DOHH2 (cell line): ENCODE results near the gene NLGN1.

ENCODE experiments used
- H3F3A ChIP-seq: fragments of 200-600 bp; sonication (generic), shearing (Covaris generic); 2 replicates; pipeline ENCODE4 v1.6.0; 2016; ENCODE audit warnings: antibody characterized with exemption, mild to moderate bottlenecking; ENCODE audit not compliant: control insufficient read depth, insufficient read depth
- H3K27ac ChIP-seq: fragments of 200-600 bp; sonication (generic); 2 replicates; pipeline ENCODE4 v1.5.1; 2014; ENCODE audit warnings: low read depth, mild to moderate bottlenecking, low read length, moderate library complexity
- H3K27me3 ChIP-seq: fragments of 200-600 bp; sonication (generic); 2 replicates; pipeline ENCODE4 v1.6.1; 2014; ENCODE audit warnings: mild to moderate bottlenecking, low read length, mixed read lengths; ENCODE audit not compliant: control insufficient read depth
- H3K36me3 ChIP-seq: fragments of 200-600 bp; sonication (generic); 2 replicates; pipeline ENCODE4 v1.6.1; 2014; ENCODE audit warnings: mild to moderate bottlenecking, low read length, moderate library complexity, mixed read lengths; ENCODE audit not compliant: control insufficient read depth
- H3K4me1 ChIP-seq: fragments of 200-600 bp; sonication (generic); 2 replicates; pipeline ENCODE4 v1.6.1; 2014; ENCODE audit warnings: mild to moderate bottlenecking, low read length, mixed read lengths; ENCODE audit not compliant: control insufficient read depth
- H3K4me2 ChIP-seq: fragments of 200-600 bp; sonication (generic); 2 replicates; pipeline ENCODE4 v1.6.0; 2014; ENCODE audit warnings: mild to moderate bottlenecking, low read length, moderate library complexity
- H3K4me3 ChIP-seq: fragments of 200-600 bp; sonication (generic); 2 replicates; pipeline ENCODE4 v1.5.1; 2014; ENCODE audit warnings: mild to moderate bottlenecking, low read length, mixed read lengths
- H3K79me2 ChIP-seq: fragments of 200-600 bp; sonication (generic); 2 replicates; pipeline ENCODE4 v1.6.1; 2014; ENCODE audit warnings: mild to moderate bottlenecking, low read length, mixed read lengths; ENCODE audit not compliant: control insufficient read depth
- H3K9me2 ChIP-seq: fragments of 200-600 bp; sonication (generic); replicated peaks from 2 replicates; pipeline ENCODE4 v1.6.1; 2014; ENCODE audit warnings: mild to moderate bottlenecking, low read length, mixed read lengths; ENCODE audit not compliant: control insufficient read depth
- H3K9me3 ChIP-seq: fragments of 200-600 bp; sonication (generic); 2 replicates; pipeline ENCODE4 v1.6.1; 2014; ENCODE audit warnings: antibody characterized with exemption, low read length, mixed read lengths; ENCODE audit not compliant: control insufficient read depth, insufficient read depth
- H4K20me1 ChIP-seq: fragments of 200-600 bp; sonication (generic); 2 replicates; pipeline ENCODE4 v1.6.0; 2014; ENCODE audit warnings: low read depth, mild to moderate bottlenecking, antibody characterized with exemption, low read length, moderate library complexity; ENCODE audit not compliant: control insufficient read depth, insufficient read depth
- CTCF ChIP-seq: fragments of 200-600 bp; sonication (generic); IDR thresholded peaks from one replicate; pipeline ENCODE4 v1.5.1; 2014; ENCODE audit warnings: antibody characterized with exemption, mild to moderate bottlenecking, low read depth, low read length; ENCODE audit not compliant: poor library complexity, severe bottlenecking
- EZH2phosphoT487 ChIP-seq: fragments of 200-600 bp; sonication (generic); IDR thresholded peaks from 2 replicates; pipeline ENCODE4 v1.6.1; 2017; ENCODE audit warnings: borderline replicate concordance, mild to moderate bottlenecking, antibody characterized with exemption, low read length, moderate library complexity, mixed read lengths

NLGN1 gene

GRCh38 chr3:173778251-173778650 lies 380.7 kb downstream of the NLGN1 start:
- Histone ChIP-seq H4K20me1 (no peaks in the 10 kb centered on the region), H3F3A (no peaks in the 10 kb centered on the region), H3K27ac (no peak overlapping the region), H3K4me2 (no peak overlapping the region), H3K4me3 (no peak overlapping the region), H3K4me1 (no peaks in the 10 kb centered on the region), H3K36me3 (no peaks in the 10 kb centered on the region), H3K9me2 (no peaks in the 10 kb centered on the region), H3K27me3 (no peaks in the 10 kb centered on the region), H3K79me2 (no peaks in the 10 kb centered on the region), H3K9me3 (no peaks in the 10 kb centered on the region)
- TF ChIP-seq EZH2phosphoT487 (no peak), CTCF (no peak)

- H3K4me3 ChIP-seq = no peak overlapping the region
- no peak overlapping the region for H3K4me2 ChIP-seq
- H3K4me1 ChIP-seq = no peaks in the 10 kb centered on the region
- no peaks in the 10 kb centered on the region for H3K36me3 ChIP-seq
- no peaks in the 10 kb centered on the region for H3K79me2 ChIP-seq
- no peaks in the 10 kb centered on the region for H3K9me2 ChIP-seq
- no peaks in the 10 kb centered on the region for H3K27me3 ChIP-seq
- no peak for TF ChIP-seq EZH2phosphoT487
- TF ChIP-seq CTCF = no peak
- H3K27ac ChIP-seq = no peak overlapping the region
- no peaks in the 10 kb centered on the region for H4K20me1 ChIP-seq
- no peaks in the 10 kb centered on the region for H3F3A ChIP-seq
- no peaks in the 10 kb centered on the region for H3K9me3 ChIP-seq
Measured at GRCh38 chr3:173780067-173780466, 382.5 kb downstream of the NLGN1 start.

GRCh38 chr3:173785004-173785403 lies 387.5 kb downstream of the NLGN1 start:
- Histone ChIP-seq H3K27ac (no peak overlapping the region), H3K9me3 (no peaks in the 10 kb centered on the region)
- TF ChIP-seq CTCF = no peak
- TF ChIP-seq EZH2phosphoT487 = no peak

More at GRCh38 chr3:173785004-173785403, 387.5 kb downstream of the NLGN1 start:
- H3K4me2 ChIP-seq = no peak overlapping the region
- H3K36me3 ChIP-seq = no peaks in the 10 kb centered on the region
- no peaks in the 10 kb centered on the region for H3K4me1 ChIP-seq
- no peaks in the 10 kb centered on the region for H4K20me1 ChIP-seq
- no peaks in the 10 kb centered on the region for H3K27me3 ChIP-seq
- no peaks in the 10 kb centered on the region for H3F3A ChIP-seq
- no peak overlapping the region for H3K4me3 ChIP-seq
- H3K9me2 ChIP-seq = no peaks in the 10 kb centered on the region
- H3K79me2 ChIP-seq = no peaks in the 10 kb centered on the region
